HepG2 (cell line): ENCODE results near the gene ITIH2.

Source experiments
- CREB1 ChIP-seq, 2 experiments: fragments of 450-650 bp in 1 of 2; IDR thresholded peaks; 2 replicates each; pipeline ENCODE4 v1.6.1; 2016 to 2017; ENCODE audit warnings: control low read depth in 1 of 2, mild to moderate bottlenecking in 1 of 2, missing compliant biosample characterization in 1 of 2, missing genetic modification characterization in 1 of 2
- ELF1 ChIP-seq: sonication (generic); formaldehyde crosslinking; IDR thresholded peaks from 2 replicates; pipeline ENCODE4 v1.4.0; 2020; ENCODE audit warnings: missing genetic modification reagents
- ELF4 ChIP-seq: sonication (generic); formaldehyde crosslinking; IDR thresholded peaks from 2 replicates; pipeline ENCODE4 v1.5.0; 2020; ENCODE audit warnings: missing genetic modification reagents, mild to moderate bottlenecking, moderate library complexity, borderline replicate concordance
- EZH2 ChIP-seq: conservative IDR thresholded peaks from 2 replicates; pipeline ENCODE4 v1.6.1; 2012; ENCODE audit warnings: mild to moderate bottlenecking, low read depth, low read length, moderate library complexity
- HDAC2 ChIP-seq: sonication (generic); formaldehyde crosslinking; IDR thresholded peaks from 2 replicates; pipeline ENCODE4 v1.4.0; 2020; ENCODE audit warnings: missing genetic modification reagents
- NFE2L1 ChIP-seq: sonication (generic); formaldehyde crosslinking; IDR thresholded peaks from 2 replicates; pipeline ENCODE4 v1.4.0; 2020; ENCODE audit warnings: missing genetic modification reagents, mild to moderate bottlenecking, borderline replicate concordance
- SMC3 ChIP-seq: IDR thresholded peaks from 2 replicates; pipeline ENCODE4 v1.6.1; 2011; ENCODE audit warnings: low read length, improper control_type of control experiment
- SNRNP70 ChIP-seq: fragments of 200-400 bp; formaldehyde crosslinking; IDR thresholded peaks from 2 replicates; pipeline ENCODE4 v1.6.1; 2017; ENCODE audit warnings: mild to moderate bottlenecking, low read depth, low read length, moderate library complexity
- ZIK1 ChIP-seq: sonication (generic); formaldehyde crosslinking; IDR thresholded peaks from 2 replicates; pipeline ENCODE4 v1.5.0; 2020; ENCODE audit warnings: mild to moderate bottlenecking, low read depth, missing genetic modification reagents, borderline replicate concordance
- TF ChIP-seq, protein P1 (sequence below): sonication (generic); formaldehyde crosslinking; IDR thresholded peaks from 2 replicates; pipeline ENCODE4 v1.5.0; 2020; ENCODE audit warnings: missing genetic modification reagents
- TF ChIP-seq, protein P2 (sequence below): sonication (generic); formaldehyde crosslinking; IDR thresholded peaks from 2 replicates; pipeline ENCODE4 v1.5.0; 2020; ENCODE audit warnings: mild to moderate bottlenecking, missing genetic modification reagents, moderate library complexity

DNA sequence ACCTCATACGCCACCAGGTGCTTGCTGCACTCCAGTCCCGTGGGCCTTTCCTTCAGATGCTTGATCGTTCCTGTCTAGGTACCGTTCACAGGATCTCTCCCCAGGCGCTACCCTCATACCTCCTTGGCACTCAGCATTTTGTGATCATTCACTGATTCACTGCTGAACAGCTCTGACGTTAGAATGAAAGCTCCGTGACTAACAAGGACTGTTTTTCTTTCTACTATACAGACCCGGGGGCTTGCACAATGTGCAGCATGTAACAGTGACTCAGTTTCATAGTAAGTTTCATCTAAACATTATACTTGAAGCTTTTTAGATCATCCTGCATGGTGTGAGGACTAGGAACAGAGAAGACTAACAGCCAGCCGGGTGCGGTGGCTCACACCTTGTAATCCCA lies 64.1 kb downstream of the ITIH2 start:
- TF ChIP-seq, protein P1, sequence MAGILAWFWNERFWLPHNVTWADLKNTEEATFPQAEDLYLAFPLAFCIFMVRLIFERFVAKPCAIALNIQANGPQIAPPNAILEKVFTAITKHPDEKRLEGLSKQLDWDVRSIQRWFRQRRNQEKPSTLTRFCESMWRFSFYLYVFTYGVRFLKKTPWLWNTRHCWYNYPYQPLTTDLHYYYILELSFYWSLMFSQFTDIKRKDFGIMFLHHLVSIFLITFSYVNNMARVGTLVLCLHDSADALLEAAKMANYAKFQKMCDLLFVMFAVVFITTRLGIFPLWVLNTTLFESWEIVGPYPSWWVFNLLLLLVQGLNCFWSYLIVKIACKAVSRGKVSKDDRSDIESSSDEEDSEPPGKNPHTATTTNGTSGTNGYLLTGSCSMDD = no peak
- TF ChIP-seq ZIK1 (CRISPR knock-in tag) (no peak), HDAC2 (no peak), SMC3 (no peak), NFE2L1 (no peak), EZH2 (no peak), ELF1 (CRISPR knock-in tag) (no peak), CREB1 (IDR thresholded peaks at IDR 0.05) (no peak), CREB1 (CRISPR knock-in tag; IDR thresholded peaks at IDR 0.05) (no peak), SNRNP70 (no peak), ELF4 (no peak)
- TF ChIP-seq, protein P2, sequence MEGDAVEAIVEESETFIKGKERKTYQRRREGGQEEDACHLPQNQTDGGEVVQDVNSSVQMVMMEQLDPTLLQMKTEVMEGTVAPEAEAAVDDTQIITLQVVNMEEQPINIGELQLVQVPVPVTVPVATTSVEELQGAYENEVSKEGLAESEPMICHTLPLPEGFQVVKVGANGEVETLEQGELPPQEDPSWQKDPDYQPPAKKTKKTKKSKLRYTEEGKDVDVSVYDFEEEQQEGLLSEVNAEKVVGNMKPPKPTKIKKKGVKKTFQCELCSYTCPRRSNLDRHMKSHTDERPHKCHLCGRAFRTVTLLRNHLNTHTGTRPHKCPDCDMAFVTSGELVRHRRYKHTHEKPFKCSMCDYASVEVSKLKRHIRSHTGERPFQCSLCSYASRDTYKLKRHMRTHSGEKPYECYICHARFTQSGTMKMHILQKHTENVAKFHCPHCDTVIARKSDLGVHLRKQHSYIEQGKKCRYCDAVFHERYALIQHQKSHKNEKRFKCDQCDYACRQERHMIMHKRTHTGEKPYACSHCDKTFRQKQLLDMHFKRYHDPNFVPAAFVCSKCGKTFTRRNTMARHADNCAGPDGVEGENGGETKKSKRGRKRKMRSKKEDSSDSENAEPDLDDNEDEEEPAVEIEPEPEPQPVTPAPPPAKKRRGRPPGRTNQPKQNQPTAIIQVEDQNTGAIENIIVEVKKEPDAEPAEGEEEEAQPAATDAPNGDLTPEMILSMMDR (CRISPR knock-in tag) = no peak
